GM20431 (cell line): ENCODE measurements around the gene EXOC6B.

Source experiments
- in situ Hi-C: fragments of 300-500 bp; cut with MseI, MboI; formaldehyde crosslinking; loops from one replicate; pipeline ENCODE4 v1.15.0; 2020; ENCODE audit warnings: low sequenced_read_pairs; ENCODE audit not compliant: unreplicated experiment

The EXOC6B gene

DNA sequence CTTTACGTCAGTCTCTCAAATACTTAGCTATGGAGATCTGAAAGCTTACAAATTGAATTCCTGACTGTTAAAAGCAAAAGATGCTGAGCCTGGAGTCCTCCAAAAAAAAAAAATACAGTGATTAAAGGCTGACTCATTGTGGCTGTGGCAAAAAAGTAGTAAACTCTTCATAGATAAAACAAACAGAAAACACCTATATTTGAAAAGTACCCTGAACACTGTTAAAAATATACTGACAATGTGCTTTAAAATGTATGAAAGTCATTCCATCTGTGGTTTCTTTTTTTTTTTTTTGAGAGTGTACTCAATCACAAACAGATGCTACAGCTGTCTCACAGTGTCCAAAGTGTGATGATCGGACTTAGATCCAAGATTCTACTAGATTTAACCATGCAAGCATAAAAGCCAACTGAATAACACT is 410.6 kb downstream of the EXOC6B start:
- in situ Hi-C loops: no loop called here

DNA sequence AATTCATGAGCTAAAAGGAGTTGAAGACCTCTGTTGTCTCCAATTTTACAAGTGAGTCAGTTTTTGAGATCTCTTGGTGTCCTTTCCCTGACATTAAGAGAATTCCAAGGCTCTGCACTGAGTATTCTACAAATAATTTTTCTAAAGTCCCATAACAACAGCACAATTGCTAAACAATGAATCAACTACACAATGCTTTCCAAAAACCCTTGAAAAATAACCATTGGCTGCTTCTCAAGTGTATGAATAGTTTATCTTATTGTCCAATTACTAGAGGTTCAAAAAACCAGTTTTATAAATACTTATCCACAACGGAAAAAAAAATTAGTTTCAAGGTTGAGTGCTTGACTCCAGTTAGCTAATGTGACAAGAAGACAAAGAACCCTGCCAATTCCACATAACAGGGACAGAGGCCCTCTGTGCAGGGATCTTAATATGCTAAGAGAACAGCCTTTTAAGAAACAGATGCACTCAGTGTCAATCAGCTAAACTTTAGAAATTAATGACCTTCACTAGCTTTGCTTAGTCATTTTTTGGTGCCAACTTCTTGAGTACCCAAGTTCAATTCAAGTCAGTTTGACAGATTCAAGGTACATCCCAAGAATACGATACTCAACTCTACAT is 411.6 kb downstream of the EXOC6B start:
- in situ Hi-C loops: no loop called here

DNA sequence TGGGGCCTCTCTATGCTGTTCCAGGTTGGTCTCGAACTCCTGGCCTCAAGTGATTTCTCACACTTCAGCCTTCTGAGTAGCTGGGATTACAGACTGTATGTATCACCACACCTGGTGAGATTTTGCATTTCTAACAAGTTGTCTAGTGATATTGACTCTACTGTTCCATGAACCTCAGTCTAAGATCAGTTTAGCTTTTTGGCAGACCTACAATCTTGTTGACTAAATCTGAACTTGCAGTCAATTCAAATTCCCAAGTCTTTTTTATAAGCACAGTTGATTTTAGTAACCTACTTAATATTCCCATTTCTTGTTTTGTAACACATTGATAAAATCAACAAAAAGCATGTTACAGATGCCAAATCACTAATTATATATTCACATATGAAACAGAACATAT is 412.1 kb downstream of the EXOC6B start:
- in situ Hi-C loops: no loop called here

DNA sequence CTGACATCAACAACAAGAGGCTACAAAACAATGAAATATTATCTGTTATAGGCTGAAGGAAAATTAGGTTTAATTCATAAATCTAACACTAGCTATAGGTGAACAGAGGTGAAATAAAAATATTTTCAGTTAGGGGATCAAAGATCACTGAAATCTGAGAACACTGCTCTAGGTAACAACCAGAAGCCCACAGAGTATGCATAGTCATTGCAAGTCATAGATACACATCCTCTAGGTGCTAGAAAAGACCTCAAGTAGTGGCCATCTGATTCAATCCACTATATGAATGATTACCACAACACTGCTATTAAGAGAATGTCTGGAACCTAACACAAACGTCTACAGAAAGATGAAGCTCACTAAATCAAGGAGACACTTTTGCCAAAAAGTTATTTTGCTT is 413.6 kb downstream of the EXOC6B start:
- in situ Hi-C loops: no loop called here

DNA sequence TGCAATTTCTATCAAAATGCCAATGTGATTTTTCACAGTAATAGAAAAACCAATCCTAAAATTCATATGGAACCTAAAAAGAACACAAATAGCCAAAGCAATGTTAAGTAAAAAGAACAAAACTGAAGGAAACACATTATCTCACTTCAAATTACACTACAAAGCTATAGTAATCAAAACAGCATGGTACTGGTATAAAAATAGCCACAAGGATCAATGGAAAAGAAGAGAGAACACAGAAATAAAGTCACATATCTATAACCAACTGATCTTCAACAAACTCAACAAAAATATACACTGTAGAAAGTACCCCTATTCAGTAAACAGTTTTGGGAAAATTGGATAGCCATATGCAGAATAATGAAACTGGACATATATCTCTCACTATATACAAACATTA is 426.0 kb downstream of the EXOC6B start:
- in situ Hi-C loops: no loop called here

DNA sequence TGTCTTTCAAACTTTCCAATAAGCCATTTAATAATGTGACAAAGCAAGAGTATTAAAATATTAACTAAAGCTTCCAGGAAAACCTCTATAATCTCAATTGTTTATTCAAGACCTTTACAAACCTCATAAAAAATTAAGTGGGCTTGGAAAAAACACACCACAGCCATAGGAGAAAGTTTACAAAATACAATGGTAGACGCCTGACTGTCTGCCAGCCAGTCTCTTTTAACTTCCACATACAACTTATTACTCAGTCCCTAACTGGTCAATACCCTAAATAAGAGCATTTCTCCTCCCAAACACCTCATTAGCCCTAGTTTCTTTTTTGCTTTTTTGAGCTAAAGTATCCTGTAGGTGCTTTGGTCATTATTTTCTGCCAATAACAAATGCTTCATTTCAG is 430.7 kb downstream of the EXOC6B start:
- in situ Hi-C loops: no loop called here

DNA sequence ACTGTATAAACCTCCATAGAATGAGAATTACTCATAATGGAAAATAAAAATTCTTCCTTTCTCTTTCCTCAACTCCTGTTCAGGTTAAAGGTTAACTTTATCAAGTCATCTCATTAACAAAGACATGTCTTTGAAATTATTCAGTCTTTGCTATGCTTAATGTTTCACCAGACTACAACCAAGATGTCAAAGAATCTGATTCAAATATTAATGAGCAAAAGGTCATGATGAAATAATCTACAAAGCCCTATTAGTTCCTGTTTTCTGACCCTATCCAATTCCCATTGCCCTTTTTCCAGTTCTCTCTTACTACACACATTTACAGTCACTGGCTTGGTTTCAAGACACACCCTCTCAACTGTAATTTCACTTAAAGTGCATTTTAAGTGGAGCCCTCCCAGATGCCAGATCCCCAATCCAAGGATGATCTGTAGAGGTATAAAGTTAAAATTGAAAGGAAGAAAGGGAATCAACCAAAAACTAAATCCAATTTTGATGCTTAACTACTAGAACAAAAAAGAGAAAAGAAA is 431.2 kb downstream of the EXOC6B start:
- in situ Hi-C loops: no loop called here

DNA sequence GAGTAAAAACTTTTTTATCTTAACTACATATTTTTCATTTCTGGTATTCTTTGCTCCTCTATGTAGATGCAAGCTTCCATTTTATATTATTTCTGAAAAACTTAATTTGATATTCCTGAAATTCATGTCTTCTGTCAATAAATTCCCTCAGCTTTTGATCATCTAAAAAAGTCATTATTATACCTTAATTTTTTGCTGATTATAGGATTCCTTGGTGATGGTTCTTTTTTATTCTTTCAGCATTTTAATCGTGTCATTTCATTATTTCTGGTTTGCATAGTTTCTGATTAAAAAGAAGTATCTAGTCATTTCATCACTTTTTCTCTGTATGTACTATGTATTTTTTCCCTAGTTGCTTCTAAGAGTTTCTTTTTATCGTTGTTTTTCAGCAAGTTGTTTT is 436.4 kb downstream of the EXOC6B start:
- in situ Hi-C loops: no loop called here

DNA sequence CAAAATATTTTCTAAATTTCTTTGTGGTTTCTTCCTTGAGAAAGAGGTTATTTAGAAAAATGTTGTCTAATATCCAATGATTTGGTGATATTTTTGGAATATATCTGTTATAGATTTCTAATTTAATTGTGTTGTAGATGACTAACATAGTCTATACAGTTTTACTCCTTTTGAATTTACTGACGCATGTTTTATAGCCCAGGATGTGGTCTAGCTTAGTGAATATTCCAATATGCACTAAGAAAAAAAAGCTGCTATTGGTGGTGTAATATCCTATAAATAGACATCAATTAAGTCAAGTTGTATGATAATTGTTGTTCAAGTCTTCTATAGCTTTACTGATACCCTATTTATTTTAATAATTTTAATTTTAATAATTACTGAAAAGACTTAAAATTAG is 437.6 kb downstream of the EXOC6B start:
- in situ Hi-C loops: no loop called here

DNA sequence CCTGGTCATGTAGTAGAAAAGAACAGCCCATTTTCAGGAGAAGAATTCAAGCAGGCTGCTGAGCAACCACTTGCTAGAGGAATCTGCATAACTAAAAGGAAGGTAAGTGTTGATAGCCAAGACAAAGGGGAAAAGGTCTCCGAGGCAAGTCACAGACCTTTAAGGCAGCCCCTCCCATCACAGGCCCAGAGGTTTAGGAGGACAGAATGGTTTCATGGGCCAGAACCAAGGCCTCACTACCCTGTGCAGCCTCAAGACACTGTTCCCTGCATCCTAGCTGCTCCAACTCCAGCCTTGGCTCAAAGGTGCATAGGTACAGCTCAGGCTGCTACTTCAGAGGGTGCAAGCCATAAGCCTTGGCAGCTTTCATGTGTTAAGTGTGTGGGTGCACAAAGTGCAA is 439.5 kb downstream of the EXOC6B start:
- in situ Hi-C loops: no loop called here

DNA sequence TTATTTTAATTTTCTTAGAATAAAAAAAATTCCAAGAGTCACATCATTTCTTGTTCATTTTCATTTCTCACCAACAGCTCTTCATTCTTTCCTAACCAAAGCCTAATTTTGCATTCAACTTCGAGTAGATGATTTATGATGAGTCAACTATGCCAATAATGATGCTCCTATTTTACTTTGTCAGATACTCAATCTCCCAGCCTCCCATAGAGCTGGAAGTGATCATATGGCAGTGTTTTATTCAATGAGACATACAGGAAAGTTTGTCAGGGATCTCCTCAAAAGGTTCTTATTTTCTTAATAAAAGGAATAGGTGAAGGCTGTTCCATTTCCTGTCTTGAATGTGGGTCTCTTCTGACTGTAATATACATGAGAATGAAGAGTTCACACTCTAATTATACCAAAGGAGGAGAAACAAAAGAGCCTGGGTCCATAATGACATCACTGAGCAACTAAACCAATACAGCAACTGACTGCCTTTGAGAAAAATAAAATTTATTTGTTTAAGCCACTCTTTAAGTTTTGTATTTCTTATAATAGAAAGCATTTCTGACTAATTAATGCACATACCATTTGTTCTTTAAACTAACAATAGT is 447.0 kb downstream of the EXOC6B start:
- in situ Hi-C loops: no loop called here

DNA sequence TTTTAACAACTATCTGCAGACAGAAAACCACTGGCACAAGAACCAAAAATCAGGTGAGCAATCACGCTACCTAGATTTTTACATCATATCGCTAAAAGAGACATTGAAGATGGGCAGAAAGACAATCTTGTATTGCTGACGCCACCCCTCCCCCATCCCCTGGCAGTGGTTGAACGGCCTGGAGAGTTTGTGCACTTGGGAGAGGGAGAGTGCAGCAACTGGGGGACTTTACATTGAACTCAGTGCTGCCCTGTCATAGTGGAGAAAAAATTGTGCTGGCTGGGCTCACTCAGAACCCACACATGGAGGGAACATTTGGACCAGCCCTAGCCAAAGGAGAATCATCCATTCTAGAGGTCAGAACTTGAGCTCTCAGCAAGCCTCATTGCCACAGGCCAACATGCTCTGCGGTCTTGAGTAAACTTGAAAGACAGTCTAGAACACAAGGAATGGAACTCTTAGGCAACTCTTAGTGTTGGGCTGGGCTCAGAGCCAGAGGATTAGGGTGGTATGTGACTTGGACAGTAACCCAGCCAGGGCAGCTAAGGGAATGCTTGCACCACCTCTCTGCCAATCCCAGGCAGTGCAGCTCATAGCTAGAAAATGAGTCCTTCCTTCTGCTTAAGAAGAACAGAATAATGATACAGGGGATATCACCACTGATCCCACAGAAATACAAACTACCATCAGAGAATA is 458.2 kb downstream of the EXOC6B start:
- in situ Hi-C loops: no loop called here

DNA sequence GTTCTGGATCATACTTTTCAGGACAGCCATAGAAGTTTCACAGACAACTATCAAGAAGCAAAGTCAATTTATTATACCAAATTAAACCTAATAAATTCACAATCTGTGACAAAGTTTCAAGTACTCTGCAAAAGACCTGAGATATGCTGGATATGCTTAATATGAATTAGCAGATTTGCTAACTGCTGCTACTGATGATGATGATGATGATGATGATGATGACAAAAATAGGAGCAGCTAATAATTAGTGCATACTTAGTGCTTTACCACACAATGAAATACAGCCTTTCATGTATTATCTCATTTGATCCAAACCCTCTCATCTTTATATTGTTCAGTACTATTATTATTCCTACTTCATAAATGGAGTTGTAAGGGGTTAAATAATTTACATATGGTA is 462.4 kb downstream of the EXOC6B start:
- in situ Hi-C loops: no loop called here

DNA sequence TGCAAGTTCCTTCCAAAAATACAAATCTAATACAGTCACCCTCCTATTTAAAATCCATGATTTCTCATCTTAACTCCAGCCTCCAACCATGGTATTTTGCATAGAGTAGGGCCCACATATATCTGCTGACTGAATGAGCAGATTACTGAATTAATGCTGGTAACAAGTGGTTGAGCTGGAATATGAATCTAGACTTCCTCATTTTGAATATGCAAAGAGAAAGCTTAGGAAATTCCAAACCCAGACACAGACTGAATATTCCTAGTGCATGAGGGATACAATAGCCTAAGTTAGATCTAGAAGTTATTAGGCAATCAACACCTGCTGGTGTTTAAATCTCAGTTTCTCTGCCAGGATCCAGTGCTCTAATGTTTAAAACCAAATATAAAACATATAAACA is 463.1 kb downstream of the EXOC6B start:
- in situ Hi-C loops: no loop called here

DNA sequence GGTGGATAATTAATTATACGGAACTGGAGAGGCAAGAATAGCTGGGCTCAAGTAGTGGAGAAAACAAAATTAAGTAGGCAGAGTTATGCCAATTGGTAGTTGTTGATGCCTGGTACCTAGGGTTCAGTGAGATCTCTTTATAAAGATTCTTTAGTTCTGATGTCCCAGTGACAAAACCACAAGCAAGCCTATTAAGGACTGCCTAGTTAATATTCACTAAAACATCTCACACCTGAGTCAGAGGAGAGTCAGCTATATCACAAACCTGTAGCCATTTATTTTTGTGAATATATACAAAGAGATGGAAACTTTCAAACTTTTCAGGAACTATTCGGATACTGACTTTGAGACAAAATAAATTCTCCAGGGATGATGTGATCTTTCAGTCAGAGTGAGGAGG is 464.3 kb downstream of the EXOC6B start:
- in situ Hi-C loops: no loop called here

DNA sequence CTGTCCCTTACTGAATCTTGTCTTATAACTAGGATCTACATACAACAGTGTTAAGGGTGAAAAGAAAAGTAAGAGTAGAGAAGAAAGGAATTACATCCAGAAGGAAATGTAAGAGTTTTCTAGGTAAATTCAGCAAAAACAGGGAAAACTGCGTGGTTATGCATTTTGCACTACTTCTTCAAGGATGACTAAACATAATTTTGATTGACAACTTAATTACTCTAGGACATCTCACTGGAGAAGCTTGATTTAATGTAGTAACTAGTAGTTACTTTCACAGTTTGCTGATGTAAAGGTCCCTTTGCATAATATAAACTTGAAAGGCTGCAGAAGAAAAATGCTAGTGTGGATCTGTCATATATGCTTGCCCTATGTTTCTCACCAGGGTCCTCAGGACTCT is 464.8 kb downstream of the EXOC6B start:
- in situ Hi-C loops: no loop called here

DNA sequence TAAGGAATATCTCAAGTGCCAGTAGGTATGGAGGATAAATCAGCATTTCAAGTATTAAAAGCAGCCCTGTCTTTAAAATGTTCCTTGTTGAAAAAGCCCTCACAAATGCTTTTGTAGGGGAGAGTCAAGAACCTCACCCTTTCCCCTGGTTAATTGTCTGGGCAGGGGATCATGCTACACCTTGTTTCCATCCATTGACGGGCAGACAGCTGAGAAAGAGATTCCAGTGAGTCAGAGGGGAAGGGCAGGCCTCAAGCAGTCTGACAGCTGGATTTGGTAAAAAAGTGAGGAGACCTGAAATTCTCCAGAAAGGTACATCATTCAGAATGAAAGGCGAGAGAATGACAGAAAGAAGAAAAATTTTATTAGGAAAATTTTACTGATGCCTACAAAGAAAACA is 475.0 kb downstream of the EXOC6B start:
- in situ Hi-C loops: no loop called here

DNA sequence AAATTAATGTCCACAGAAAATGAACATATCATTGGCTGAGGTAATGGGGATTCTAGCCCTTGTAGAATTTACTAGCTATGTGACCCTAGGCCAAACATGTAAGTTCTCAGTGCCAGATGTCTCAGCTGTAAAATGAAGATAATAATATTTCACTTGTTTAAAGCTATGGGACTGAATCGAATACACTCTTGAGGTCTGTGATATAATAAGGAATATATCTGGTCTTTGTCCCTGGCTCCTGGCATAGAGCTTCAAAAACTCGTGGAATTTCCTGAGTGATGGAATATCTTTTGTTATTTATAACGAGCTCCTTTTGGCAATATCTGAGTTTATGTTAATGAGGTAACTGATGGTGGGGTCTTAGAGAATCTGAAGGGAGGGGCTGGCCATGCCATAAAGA is 476.8 kb downstream of the EXOC6B start:
- in situ Hi-C loops: no loop called here

DNA sequence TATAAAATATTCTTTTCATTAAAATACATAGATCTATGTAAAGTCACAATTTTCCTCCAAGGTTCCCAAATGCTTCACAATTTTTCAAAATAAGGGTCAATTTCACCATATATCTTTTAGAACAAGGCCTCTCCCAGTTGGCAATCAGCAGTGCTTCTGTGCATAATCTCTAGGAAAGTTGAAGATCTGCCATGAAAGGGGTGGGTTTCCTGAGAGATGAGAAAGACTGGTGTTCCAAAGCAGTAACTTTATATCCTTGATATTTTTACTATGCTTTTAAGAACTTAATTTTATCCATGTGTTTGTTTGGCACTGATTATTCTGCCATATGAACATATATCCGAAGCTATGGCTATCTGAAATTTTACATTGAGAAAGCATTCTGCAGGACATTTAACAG is 478.8 kb downstream of the EXOC6B start:
- in situ Hi-C loops: no loop called here

DNA sequence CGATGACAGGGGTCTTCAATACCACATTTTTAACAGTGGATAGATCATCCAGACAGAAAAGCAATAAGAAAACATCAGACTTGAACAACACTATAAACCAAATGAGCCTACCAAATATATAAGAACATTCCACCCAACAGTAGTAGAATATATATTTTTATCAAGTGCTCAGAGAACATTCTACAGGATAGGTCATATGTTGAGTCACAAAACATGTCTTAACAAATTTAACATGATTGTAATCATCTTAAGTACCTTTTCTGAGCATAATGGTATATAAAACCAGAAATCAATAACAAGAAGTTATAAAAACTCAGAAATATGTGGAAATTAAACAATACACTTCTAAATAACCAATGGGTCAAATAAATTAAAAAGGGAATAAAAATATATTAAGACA is 484.2 kb downstream of the EXOC6B start:
- in situ Hi-C loops: no loop called here

DNA sequence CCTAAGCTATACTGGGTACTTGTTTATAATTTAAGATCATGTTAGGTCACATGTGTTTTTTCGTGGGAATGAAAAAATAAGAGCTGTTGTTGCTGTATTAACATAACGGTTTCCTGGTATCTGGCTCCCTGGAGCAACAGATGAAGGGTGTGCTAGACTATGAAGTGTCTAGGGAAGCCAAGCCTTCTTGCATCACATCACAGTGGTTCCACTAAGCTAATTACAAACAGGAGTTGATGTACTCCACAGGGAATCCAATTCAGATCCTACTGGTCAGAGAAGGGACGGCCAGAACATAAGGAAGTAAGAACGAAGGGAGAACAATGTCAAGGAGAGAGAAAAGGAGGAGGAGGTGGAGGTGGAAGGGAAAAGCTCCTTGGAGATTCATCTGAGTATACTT is 485.2 kb downstream of the EXOC6B start:
- in situ Hi-C loops: no loop called here

DNA sequence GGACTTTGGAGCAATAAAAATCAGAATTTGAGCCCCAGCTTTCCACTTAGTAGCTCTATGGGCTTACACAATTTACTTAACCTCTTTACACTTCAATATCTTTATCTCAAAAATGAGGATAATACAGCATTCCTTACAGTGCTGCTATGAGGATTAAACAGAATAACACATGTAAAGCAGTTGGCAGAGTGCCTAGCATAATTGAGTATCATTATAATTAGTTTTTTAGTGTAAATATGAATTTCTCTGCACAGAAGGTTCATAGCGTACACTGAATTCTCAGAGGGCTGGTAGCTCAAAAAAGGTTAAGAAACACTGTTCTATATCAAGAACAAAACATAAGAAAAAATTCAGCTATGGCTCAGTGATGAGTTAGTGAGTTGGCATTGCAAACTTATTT is 487.8 kb downstream of the EXOC6B start:
- in situ Hi-C loops: no loop called here
